Calu3 (cell line): Measurements from ENCODE around the gene CHP2. TPM values are rescaled to one million over a fixed set of nuclear protein-coding genes. Genes with fewer than 3 reads are reported as not detected.

ENCODE experiments used
- BruUV-seq: library from RNA; stranded (reverse); fragments of 400-500 nt; replicated peaks from 2 replicates; lab custom pipeline; 2021; lab: Mats Ljungman, UMichigan
- CTCF ChIA-PET: fragments of 300-600 bp; sonication (Branson Sonifier 250); formaldehyde crosslinking; loops from one replicate; lab custom pipeline; 2022; ENCODE audit warnings: antibody characterized with exemption; lab: Charles Lee
- DNase-seq: peaks from one replicate; pipeline ENCODE4 v3.0.0; 2022
- H3K27ac Mint-ChIP-seq: one replicate; pipeline ENCODE4 v1.8.0; 2022; ENCODE audit warnings: mixed read lengths; ENCODE audit not compliant: unreplicated experiment
- H3K27me3 Mint-ChIP-seq: one replicate; pipeline ENCODE4 v1.8.0; 2022; ENCODE audit warnings: mixed read lengths; ENCODE audit not compliant: unreplicated experiment
- H3K36me3 Mint-ChIP-seq: one replicate; pipeline ENCODE4 v1.8.0; 2022; ENCODE audit warnings: mild to moderate bottlenecking, moderate library complexity, mixed read lengths; ENCODE audit not compliant: insufficient read depth, unreplicated experiment
- H3K4me1 Mint-ChIP-seq: one replicate; pipeline ENCODE4 v1.8.0; 2022; ENCODE audit warnings: mild to moderate bottlenecking, low read depth, mixed read lengths; ENCODE audit not compliant: unreplicated experiment
- H3K4me3 Mint-ChIP-seq: one replicate; pipeline ENCODE4 v1.8.0; 2022; ENCODE audit warnings: mild to moderate bottlenecking, low read depth, moderate library complexity, mixed read lengths; ENCODE audit not compliant: unreplicated experiment
- H3K9me3 Mint-ChIP-seq: one replicate; pipeline ENCODE4 v1.8.0; 2022; ENCODE audit warnings: low read depth, mixed read lengths; ENCODE audit not compliant: unreplicated experiment
- intact Hi-C: fragments of 100-400 bp; cut with micrococcal nuclease; formaldehyde crosslinking; loops from one replicate; pipeline ENCODE4 v1.10.0; 2022; ENCODE audit not compliant: unreplicated experiment
- total RNA-seq: library from RNA; stranded (reverse); gene quantifications from 2 replicates; pipeline ENCODE4 v1.2.3, GENCODE V29; 2022
- TF ChIP-seq, protein P1 (sequence below): fragments of 200-600 bp; IDR thresholded peaks from one replicate; pipeline ENCODE4 v1.8.0; 2022; ENCODE audit warnings: antibody characterized with exemption; ENCODE audit not compliant: unreplicated experiment

The CHP2 gene
- total RNA-seq, 1 experiment from 2014 or later, result not detected

GRCh38 chr16:23739516-23739915, 15.3 kb upstream of the CHP2 start:
- TF ChIP-seq, protein P1, sequence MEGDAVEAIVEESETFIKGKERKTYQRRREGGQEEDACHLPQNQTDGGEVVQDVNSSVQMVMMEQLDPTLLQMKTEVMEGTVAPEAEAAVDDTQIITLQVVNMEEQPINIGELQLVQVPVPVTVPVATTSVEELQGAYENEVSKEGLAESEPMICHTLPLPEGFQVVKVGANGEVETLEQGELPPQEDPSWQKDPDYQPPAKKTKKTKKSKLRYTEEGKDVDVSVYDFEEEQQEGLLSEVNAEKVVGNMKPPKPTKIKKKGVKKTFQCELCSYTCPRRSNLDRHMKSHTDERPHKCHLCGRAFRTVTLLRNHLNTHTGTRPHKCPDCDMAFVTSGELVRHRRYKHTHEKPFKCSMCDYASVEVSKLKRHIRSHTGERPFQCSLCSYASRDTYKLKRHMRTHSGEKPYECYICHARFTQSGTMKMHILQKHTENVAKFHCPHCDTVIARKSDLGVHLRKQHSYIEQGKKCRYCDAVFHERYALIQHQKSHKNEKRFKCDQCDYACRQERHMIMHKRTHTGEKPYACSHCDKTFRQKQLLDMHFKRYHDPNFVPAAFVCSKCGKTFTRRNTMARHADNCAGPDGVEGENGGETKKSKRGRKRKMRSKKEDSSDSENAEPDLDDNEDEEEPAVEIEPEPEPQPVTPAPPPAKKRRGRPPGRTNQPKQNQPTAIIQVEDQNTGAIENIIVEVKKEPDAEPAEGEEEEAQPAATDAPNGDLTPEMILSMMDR, result no peak
- H3K27ac Mint-ChIP-seq, result no peak overlapping the region
- no peak for DNase-seq
- CTCF ChIA-PET, result interaction anchor here (0.6 kb wide), 1 partner anchor 260 kb away, joined by 4 read pairs; no protein-coding TSS in a partner anchor
- H3K4me1 Mint-ChIP-seq, result no peaks in the 10 kb centered on the region
- no TSS peak for BruUV-seq
- H3K4me3 Mint-ChIP-seq, result no peak overlapping the region
- no peaks in the 10 kb centered on the region for H3K9me3 Mint-ChIP-seq
- intact Hi-C loops, result loop anchor here (5.0 kb wide), 1 partner anchor 63 kb away; no protein-coding TSS in a partner anchor
- no peaks in the 10 kb centered on the region for H3K36me3 Mint-ChIP-seq
- peaks cover 74% of the 10 kb centered on the region for H3K27me3 Mint-ChIP-seq

GRCh38 chr16:23741675-23742303, 13.0 kb upstream of the CHP2 start:
- TF ChIP-seq, protein P1, result no peak
- DNase-seq, result no peak
- no peaks in the 10 kb centered on the region for H3K36me3 Mint-ChIP-seq
- CTCF ChIA-PET, result no interaction called here
- intact Hi-C loops, result loop anchor here (10.0 kb wide), 1 partner anchor 763 kb away; no protein-coding TSS in a partner anchor
- H3K27ac Mint-ChIP-seq, result no peak overlapping the region
- H3K9me3 Mint-ChIP-seq, result no peaks in the 10 kb centered on the region
- no peak overlapping the region for H3K4me3 Mint-ChIP-seq
- H3K4me1 Mint-ChIP-seq, result no peaks in the 10 kb centered on the region
- peaks cover 94% of the 10 kb centered on the region for H3K27me3 Mint-ChIP-seq
- BruUV-seq, result no TSS peak

GRCh38 chr16:23742766-23743165, 12.1 kb upstream of the CHP2 start:
- intact Hi-C loops, result loop anchor here (10.0 kb wide), 1 partner anchor 762 kb away; no protein-coding TSS in a partner anchor
- Mint-ChIP-seq H3K27me3 (peaks cover 94% of the 10 kb centered on the region), H3K36me3 (no peaks in the 10 kb centered on the region), H3K9me3 (peaks cover 2% of the 10 kb centered on the region), H3K27ac (no peak overlapping the region), H3K4me3 (no peak overlapping the region), H3K4me1 (no peaks in the 10 kb centered on the region)
- TF ChIP-seq, protein P1, result no peak
- no TSS peak for BruUV-seq
- DNase-seq, result no peak
- CTCF ChIA-PET, result no interaction called here

GRCh38 chr16:23745263-23745662, 9.6 kb upstream of the CHP2 start:
- CTCF ChIA-PET, result no interaction called here
- no peaks in the 10 kb centered on the region for H3K4me1 Mint-ChIP-seq
- no peak for DNase-seq
- TF ChIP-seq, protein P1, result no peak
- intact Hi-C loops, result loop anchor here (10.0 kb wide), 1 partner anchor 760 kb away; no protein-coding TSS in a partner anchor
- no peaks in the 10 kb centered on the region for H3K36me3 Mint-ChIP-seq
- H3K9me3 Mint-ChIP-seq, result peaks cover 2% of the 10 kb centered on the region
- H3K4me3 Mint-ChIP-seq, result no peak overlapping the region
- H3K27me3 Mint-ChIP-seq, result peaks cover 72% of the 10 kb centered on the region
- BruUV-seq, result no TSS peak
- no peak overlapping the region for H3K27ac Mint-ChIP-seq
